ENCODE results near the gene BABAM2.

The BABAM2 gene

DNA sequence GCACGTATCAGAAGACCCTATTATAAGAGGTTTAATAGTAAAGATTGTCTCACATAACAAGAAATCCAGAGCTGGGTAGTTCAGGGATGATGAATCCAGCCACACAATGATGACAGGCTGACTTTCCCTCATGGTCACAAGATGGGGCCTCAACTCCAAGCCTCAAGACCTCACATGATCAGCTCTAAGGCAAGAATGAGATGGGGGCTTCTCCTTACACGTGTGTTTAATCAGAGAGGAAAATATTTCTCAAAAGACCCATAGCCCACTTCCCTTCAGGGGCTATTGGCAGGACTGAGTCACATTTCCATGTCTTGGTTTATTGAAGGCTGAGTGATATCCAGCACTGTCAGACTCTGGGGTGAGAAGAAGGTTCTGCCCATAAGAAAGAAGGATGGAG, 402.0 kb downstream of the BABAM2 start:
- no peak for DNase-seq

- no peak for DNase-seq
Measured at GRCh38 chr2:28293416-28293815, 402.9 kb downstream of the BABAM2 start.

- DNase-seq, result no peak
Measured at GRCh38 chr2:28294451-28294850, 403.9 kb downstream of the BABAM2 start.

GRCh38 chr2:28296243-28296642, 405.7 kb downstream of the BABAM2 start:
- DNase-seq, result no peak

GRCh38 chr2:28296904-28297303, 406.4 kb downstream of the BABAM2 start:
- no peak for DNase-seq

DNA sequence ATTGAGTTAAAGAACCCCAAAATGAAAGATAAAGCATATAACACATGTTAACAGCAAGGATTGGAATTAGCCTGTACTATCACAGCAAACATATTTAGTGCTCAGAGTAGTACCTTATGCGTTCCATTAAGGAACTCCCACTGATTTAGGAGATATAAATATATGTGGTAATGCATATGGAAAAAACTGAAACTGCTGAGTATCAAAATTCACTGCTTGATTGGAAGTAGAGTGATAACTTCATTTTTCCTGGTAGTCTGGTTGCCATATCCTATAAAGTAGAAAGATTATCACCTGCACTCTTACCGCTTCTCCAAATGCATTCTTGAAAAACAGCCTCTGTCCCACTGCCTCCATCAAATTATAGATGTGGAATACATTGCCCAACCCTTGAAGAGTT, 407.0 kb downstream of the BABAM2 start:
- DNase-seq, result no peak

- DNase-seq, result no peak
Measured at GRCh38 chr2:28298406-28298805, 407.9 kb downstream of the BABAM2 start.

- no peak for DNase-seq
Measured at GRCh38 chr2:28300485-28301341, 410.2 kb downstream of the BABAM2 start.

DNA sequence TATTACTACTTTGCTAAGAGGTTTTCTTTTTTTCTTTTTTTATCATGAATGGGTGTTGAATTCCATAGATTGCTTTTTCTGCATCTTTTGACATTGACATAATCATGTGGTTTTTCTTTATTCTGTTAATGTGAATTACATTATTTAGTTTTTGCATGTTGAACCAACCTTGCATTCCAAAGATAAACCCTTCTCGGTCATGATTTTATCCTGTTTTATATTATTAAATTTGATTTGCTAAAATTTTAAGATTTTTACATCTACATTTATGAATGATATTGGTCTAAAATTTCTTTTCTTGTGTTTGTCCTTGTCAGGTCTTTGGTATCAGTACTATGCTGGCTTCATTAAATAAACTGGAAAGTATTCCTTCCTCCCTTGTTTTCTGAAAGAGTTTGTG, 414.7 kb downstream of the BABAM2 start:
- no peak for DNase-seq

GRCh38 chr2:28310107-28310506, 419.6 kb downstream of the BABAM2 start:
- no peak for DNase-seq

DNA sequence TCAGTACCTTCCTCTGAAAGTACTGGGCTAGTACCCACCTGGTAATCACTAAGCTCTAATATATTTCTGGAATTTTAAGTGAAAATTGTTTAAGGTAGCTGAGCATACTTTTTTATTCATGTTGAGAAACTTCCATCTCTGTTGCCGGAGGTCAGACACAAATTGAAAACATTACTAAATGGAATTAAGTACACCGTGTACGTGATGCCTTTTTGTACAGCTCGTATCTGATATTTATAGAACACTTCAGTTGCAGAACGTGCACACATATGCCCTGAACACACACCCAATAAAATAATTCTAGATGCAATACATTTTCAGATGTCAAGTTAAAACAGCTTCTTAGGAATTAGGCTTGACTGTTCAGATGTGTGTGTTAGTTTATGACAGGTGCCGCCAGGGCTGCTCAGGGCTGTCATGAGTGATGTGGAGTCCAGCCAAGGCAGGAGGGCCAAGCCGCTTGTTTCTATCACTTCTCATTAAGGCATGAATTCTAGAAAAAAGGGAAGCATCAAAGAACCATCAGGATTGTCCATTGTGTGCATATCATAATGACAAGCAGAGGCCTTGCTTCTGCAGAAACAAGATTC, 421.2 kb downstream of the BABAM2 start:
- no peak for DNase-seq

- DNase-seq, result no peak
Measured at GRCh38 chr2:28312307-28313219, 422.0 kb downstream of the BABAM2 start.

GRCh38 chr2:28313220-28313784, 422.8 kb downstream of the BABAM2 start:
- DNase-seq, result no peak

DNA sequence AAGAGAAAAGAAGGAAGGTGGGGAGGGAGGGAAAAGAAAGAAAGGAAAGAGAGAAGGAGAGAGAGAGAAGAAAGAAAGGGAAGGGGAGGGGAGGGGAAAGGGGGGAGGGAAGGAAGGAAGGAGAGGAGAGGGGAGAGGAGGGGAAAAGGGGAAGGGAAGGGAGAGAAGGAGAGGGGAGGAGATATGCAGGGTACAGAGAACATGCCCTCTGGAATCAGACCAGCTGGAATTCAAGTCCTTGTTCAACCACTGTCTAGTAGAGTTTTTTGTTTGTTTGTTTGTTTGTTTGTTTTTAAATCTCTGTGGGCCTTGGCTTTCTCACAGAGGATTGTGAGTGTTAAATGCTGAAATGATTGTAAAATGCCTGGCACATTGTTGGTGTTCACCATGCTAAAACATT, 424.4 kb downstream of the BABAM2 start:
- DNase-seq, result no peak

DNA sequence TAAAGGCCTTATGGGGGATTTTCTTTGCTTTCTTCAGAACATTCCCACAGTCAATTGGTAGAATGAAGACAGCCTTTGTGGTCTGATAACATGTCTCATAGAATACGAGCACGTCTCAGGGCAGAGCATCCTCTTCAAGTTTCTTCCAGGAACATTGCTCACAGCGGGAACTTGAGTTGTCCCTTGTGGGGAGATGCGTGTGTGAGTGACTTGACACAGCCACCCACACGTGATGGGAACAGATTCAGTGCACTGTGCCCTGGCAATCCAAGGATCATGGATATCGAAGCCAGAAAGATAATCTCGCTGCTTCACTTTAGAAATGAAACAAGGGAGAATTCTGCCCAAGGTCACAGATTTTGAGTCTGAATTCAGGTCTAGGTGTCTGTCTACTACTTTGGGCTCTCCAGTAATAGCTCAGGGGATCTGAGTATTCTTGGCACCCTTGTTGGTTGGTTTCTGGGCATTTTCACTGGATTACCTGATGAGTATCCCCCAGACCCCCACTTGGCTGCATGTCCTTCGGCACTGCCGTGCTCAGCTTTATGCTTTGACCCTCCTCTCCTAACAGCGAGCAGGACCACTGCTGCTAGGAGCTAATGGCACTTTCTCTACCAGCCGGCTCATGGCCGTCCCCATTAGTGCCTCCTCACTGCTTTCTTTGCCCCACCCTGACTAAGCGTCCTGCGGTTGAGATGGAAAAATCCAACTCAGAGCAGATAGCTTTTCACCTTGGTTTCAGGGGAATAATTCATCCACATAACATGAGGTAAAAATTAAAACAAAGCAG, 426.2 kb downstream of the BABAM2 start:
- no peak for DNase-seq

DNA sequence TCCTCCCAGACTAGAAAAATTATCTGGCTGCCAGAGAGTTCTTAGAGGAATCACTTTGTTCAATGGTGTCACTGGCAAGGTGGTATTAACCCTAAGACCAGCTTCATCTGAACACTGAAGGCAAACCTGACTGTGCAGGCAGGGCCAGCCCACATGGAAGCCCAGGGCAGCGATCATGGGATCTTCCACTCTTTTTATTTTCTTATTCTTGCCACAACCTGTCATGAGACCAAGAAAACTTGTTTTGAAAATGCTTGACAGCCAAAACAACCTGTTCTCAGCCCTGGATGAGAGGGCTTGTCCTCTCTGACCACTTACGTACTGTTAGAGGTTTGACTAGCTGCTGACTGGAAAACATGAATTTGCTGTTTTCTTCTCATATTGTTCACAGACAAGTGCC, 426.9 kb downstream of the BABAM2 start:
- DNase-seq, result no peak

GRCh38 chr2:28318023-28318422, 427.5 kb downstream of the BABAM2 start:
- DNase-seq, result no peak

DNA sequence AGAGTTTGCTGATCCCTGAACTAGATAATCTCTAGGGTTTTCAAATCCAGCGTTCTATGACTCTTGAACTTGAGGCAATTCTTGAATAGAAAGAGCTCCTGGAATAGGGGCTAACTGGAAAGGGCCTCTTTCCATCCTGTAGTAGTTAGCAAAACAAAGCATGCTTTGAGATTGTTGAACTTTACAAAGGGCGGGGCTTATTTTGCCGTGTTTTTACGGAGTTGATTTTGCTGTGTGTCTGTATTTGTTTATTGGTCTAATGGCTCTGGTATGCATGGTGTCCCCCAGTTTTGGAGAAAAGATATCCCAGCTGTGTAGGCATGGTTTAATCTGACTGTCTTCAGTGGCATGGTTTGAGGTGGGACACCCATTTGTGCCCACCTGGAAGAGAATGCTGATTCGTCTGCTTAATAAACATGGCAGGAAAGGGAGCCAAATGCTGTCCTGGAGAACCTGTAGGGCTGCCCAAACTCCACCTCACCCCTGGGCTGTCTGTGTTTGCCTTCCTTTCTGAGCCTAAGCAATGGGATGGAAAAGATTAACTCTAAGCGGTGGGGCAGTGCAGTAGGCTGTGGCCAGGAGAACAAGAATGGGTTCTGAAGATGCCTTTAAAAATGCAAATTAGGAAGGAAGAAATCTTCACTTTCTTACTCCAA, 428.1 kb downstream of the BABAM2 start:
- no peak for DNase-seq

DNA sequence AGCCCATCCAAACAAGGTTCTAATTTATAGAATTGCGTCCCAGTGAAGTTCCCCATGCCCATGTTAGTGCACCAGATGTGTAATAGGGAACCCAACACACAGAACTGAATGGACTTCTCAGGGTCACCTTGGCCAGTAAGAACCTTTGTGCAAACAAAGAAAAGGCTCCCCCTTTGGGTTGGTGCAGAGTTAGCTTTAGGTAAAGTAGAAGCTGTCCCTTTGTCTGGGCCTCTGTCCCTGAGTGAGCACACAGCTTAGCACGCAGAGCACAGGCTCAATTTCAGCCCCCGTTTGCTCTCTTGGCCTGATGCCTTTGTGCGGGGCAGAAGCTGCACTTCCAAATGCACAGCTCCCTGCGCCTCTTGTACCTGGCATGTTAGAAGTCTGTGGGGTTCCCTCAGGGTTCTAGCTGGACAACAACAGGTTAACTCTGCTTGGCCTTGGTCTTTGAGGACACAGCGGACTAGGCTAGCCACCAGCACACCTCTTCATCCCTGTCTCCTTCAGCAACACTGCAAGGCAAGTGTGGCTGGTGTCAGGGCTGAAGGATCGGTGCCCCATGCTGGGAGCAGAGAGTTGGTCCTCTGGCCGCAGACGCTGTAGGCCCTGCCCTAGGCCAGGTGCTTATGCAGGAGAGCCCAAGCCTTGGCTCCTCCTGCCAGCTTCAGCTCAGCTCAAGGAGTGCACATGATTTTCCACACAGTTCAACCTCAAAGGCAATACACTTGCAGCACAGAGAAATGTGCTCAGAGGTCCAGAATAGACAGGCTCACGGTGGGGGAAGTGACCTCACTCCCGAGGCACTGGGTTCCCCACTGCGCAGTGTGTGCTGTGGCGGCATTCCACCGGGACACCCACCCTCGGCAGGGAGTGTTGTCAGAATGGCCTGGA, 428.8 kb downstream of the BABAM2 start:
- DNase-seq, result no peak

DNA sequence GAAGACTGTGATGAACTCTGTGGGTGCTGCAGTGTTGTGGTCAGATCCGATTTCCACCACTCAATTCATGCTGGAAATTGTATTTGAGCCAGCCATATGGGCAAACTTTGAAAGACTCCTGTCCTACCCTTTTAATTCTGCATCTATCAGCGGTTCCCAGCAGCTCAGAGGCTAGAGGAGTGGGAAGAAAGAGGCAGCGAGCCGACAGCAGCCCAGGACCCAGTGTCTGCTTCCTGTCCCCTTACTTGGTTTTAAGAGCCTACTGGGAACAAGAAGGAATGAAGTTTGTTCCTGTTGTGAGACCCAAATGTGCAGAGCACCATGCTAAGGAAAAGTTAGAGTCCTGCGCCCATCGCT, 429.5 kb downstream of the BABAM2 start:
- no peak for DNase-seq

DNA sequence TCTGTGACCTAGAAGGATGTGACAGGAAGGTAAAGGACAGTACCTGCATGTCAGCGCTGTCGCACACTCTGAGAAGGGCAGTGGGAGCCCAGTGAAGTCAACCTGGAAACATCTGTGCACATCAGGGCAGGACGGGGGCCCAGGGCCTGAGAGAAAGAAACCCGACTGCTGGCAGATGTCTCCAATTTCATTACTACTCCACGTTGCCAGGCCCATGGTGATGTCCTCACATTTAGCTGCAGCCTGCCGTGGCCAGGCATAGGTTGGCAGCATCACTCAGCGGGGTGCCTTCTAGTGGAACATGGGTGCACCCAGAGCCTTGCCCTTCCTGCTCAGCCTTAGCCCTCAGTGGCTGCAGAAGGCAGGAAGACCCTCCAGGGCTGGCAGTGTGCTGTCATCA, 429.8 kb downstream of the BABAM2 start:
- DNase-seq, result no peak

All from activated CD4-positive, CD25-positive, alpha-beta regulatory T cell (primary cell).